Gastroesophageal sphincter (tissue), 3 donors: ENCODE data around the gene MEGF6.

Source experiments
- EP300 ChIP-seq: sonication (generic); formaldehyde crosslinking; IDR thresholded peaks from one replicate; pipeline ENCODE4 v1.6.1; 2017; ENCODE audit warnings: antibody characterized with exemption, mild to moderate bottlenecking
- TF ChIP-seq, protein P1 (sequence below), 4 experiments: fragments of 200-600 bp in 2 of 4; fragments of 450-650 bp in 2 of 4; sonication (generic) in 1 of 4; IDR thresholded peaks; one replicate each; pipeline ENCODE4 v1.5.1; 2017 to 2019; ENCODE audit warnings: antibody characterized with exemption in 4 of 4, mild to moderate bottlenecking in 2 of 4, moderate library complexity in 2 of 4

DNA sequence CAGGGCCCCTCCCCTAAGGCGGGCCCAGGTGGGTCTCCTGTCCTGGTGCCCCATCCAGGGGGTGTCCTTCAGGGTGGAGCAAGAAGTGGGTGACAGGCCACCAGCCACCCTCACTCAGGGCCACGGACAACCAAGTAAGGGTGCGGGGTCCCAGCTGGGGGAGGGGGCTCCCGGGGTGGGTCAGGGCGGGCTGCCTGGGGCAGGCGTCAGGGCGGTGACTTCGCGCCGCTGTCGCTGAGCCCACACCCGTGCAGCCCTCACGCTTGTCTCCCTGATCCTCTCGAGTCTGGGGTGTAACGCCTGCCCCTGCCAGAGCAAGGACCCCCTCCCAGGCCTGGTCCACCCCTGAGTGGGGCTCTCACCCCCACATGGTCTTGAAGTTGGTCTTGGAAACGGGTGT is 134.6 kb downstream of the MEGF6 start:
- no peak for TF ChIP-seq EP300
- TF ChIP-seq, protein P1, sequence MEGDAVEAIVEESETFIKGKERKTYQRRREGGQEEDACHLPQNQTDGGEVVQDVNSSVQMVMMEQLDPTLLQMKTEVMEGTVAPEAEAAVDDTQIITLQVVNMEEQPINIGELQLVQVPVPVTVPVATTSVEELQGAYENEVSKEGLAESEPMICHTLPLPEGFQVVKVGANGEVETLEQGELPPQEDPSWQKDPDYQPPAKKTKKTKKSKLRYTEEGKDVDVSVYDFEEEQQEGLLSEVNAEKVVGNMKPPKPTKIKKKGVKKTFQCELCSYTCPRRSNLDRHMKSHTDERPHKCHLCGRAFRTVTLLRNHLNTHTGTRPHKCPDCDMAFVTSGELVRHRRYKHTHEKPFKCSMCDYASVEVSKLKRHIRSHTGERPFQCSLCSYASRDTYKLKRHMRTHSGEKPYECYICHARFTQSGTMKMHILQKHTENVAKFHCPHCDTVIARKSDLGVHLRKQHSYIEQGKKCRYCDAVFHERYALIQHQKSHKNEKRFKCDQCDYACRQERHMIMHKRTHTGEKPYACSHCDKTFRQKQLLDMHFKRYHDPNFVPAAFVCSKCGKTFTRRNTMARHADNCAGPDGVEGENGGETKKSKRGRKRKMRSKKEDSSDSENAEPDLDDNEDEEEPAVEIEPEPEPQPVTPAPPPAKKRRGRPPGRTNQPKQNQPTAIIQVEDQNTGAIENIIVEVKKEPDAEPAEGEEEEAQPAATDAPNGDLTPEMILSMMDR (IDR thresholded peaks at IDR 0.05): no peak
